Left renal pelvis (tissue), 4 donors: ENCODE results near the gene LPXN. TPM values are rescaled to one million over a fixed set of nuclear protein-coding genes. Genes with fewer than 3 reads are reported as not detected.

Experiments
- polyA plus RNA-seq, 4 donors: library from polyadenylated mRNA; unstranded; fragments of 120-200 nt; gene quantifications; one replicate each; pipeline ENCODE4 v1.2.1, GENCODE V29; 2013; ENCODE audit not compliant: insufficient read length in 4 of 4

The LPXN gene
- polyA plus RNA-seq, 4 donors: 7.1 to 8.6 (median 8.2) TPM

Other genes with a start within 250 kb of the LPXN start
- not detected for gene OR5B17, start 216.8 kb downstream of the LPXN start, polyA plus RNA-seq
- not detected for gene OR5B3, start 169.0 kb downstream of the LPXN start, polyA plus RNA-seq
- gene OR5B2, start 147.7 kb downstream of the LPXN start, polyA plus RNA-seq: under 1 TPM in 1 of 4 donors, not detected in 3; 0.25 TPM
- under 1 TPM in 1 of 4 donors, not detected in 3; 0.38 TPM for gene OR5B12, start 133.6 kb downstream of the LPXN start, polyA plus RNA-seq
- gene OR5B21, start 67.8 kb downstream of the LPXN start, polyA plus RNA-seq: not detected
- 10 to 100 TPM; 57.9 to 72.9 (median 61.2) TPM for gene ZFP91, start 3.2 kb upstream of the LPXN start, polyA plus RNA-seq
- 1 to 10 TPM in 3 of 4 donors, under 1 TPM in 1; 0.99 to 1.6 (median 1.3) TPM for gene CNTF, start 46.8 kb upstream of the LPXN start, polyA plus RNA-seq
- 100 to 1,000 TPM in 3 of 4 donors, 1 to 10 TPM in 1; 2.7 to 151 (median 126) TPM for gene GLYAT, start 156.1 kb upstream of the LPXN start, polyA plus RNA-seq